GM10266 (cell line): ENCODE data around the gene FADS1.

ENCODE experiments used
- DNase-seq: peaks from one replicate; pipeline ENCODE4 v3.0.0; 2012; ENCODE audit errors: extremely low spot score
- TF ChIP-seq, protein P1 (sequence below): IDR thresholded peaks from 2 replicates; pipeline ENCODE4 v1.5.1; 2012; ENCODE audit warnings: mild to moderate bottlenecking, low read depth; ENCODE audit not compliant: control insufficient read depth, insufficient read depth; ENCODE audit errors: missing control alignments

The FADS1 gene

DNA sequence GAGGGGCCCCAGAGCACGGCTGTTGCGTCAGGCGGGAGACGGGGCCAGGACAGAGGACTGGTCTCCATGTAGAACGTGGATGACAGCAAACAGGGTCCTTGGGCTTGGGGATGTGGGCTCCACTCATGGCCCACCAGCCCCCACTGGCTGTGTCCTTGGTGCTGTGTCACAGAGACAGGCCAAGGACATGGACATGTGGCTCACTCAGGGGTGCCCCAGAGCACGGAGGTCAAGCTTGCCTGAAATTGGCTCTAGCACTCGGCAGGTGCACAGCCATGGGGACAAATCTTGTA is 25.7 kb upstream of the FADS1 start:
- no peak for DNase-seq
- TF ChIP-seq, protein P1, sequence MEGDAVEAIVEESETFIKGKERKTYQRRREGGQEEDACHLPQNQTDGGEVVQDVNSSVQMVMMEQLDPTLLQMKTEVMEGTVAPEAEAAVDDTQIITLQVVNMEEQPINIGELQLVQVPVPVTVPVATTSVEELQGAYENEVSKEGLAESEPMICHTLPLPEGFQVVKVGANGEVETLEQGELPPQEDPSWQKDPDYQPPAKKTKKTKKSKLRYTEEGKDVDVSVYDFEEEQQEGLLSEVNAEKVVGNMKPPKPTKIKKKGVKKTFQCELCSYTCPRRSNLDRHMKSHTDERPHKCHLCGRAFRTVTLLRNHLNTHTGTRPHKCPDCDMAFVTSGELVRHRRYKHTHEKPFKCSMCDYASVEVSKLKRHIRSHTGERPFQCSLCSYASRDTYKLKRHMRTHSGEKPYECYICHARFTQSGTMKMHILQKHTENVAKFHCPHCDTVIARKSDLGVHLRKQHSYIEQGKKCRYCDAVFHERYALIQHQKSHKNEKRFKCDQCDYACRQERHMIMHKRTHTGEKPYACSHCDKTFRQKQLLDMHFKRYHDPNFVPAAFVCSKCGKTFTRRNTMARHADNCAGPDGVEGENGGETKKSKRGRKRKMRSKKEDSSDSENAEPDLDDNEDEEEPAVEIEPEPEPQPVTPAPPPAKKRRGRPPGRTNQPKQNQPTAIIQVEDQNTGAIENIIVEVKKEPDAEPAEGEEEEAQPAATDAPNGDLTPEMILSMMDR: no peak

DNA sequence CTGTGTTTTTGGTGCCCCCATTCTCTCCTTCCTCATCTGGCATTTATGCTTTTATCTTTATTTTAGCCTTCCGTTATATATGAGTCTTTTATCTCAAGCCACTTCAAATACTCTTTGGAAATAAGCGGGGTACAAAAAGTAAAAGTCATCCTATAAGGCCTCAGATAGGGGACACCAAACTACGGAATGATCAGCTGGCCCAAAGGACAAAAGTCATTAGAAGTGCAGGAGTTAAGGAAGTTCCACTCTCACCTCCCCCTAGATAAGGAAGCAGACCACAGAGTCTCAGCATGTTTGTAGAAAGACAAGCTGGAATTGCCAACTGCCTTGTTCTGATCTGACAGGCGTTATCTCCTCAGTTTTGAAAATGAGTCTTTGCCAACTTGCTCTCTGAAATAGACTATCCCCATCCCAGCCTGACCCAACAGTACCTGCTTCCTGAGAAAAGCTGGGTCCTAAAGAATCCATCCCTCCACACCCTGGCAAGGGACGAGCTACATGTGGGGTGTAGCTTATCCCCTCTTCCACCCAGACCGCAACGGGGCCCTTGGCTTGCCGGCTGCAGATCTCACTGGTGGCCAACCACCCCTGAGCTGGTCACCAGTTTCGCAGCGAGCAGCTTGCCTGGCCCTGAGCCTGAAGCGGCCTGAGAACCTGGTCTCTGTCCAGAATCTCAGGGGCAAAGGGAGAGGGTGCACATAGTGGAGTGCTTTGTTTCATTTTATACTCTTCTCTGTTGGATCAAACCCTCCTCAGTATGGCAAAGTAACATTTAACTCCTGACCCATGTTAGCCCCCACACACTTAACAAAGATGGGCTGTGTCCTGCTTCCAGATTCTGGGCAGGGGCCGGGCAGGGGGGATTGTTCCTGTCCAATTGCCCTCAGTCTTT is 25.1 kb upstream of the FADS1 start:
- no peak for DNase-seq
- TF ChIP-seq, protein P1: no peak

DNA sequence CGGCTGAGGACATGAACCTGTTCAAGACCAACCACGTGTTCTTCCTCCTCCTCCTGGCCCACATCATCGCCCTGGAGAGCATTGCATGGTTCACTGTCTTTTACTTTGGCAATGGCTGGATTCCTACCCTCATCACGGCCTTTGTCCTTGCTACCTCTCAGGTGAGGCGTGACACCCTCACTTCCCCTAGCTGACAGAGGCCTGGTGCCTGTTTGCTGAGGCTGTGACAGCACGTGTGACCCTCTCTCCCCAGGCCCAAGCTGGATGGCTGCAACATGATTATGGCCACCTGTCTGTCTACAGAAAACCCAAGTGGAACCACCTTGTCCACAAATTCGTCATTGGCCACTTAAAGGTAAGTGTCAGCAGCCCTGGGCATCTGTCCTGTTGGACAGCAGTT is 23.6 kb upstream of the FADS1 start:
- DNase-seq: no peak
- TF ChIP-seq, protein P1: no peak

DNA sequence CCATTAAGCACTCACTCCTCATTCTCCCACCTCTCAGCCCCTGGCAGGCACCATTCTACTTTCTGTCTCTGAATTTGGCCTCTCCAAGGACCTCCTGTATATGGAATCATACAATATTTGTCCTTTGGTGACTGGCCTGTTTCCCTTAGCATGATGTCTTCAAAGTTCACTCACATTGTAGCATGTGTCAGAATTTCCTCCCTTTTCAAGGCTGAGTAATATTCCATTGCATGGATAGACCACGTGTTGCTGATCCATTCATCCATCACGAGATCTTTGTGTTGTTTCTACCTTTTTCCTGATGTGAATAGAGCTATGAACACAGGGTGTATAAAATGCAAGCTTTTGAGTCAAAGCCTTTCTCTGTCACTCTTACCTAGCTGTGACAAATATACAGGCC is 22.9 kb upstream of the FADS1 start:
- no peak for DNase-seq
- TF ChIP-seq, protein P1: no peak

DNA sequence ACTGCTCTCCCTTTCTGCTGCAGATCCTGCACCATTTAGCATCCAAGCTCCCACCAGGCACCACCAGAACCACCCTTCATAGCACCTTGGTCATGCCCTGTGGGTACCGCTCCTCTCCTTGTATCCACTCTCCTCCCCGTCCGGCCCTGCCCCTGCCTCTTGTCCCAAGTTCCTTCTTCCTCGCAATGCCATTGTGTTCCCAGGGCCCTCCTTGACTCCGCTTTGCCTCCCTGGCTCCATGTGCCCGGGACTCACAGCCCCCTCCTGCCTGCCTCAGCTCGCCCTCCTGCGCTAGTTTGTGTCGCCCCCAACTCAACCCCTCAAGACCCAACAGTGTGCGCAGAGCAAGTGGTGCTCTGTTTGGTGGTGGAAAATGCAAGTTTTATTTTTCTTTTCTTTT is 22.1 kb upstream of the FADS1 start:
- no peak for DNase-seq
- TF ChIP-seq, protein P1: no peak

DNA sequence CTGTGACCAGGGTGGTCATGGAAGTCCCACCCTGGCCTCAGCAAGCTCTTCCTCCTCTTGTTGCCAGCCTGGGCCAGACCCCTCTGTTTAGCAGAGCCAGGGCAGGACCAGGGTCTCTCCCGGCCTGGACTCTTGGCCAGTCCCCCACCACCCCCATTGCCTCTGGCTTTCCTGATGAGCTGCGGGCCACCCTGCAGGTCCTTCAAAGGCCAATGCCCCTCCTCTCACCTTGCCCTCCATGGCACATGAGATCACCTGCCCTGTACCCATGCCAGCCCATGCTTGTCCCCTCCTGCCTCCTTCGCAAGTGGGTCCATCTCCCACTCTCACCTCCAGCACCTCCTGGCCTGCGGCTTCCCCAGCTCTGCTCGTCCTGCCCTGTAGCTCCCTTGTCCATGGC is 21.7 kb upstream of the FADS1 start:
- TF ChIP-seq, protein P1: no peak
- DNase-seq: no peak

DNA sequence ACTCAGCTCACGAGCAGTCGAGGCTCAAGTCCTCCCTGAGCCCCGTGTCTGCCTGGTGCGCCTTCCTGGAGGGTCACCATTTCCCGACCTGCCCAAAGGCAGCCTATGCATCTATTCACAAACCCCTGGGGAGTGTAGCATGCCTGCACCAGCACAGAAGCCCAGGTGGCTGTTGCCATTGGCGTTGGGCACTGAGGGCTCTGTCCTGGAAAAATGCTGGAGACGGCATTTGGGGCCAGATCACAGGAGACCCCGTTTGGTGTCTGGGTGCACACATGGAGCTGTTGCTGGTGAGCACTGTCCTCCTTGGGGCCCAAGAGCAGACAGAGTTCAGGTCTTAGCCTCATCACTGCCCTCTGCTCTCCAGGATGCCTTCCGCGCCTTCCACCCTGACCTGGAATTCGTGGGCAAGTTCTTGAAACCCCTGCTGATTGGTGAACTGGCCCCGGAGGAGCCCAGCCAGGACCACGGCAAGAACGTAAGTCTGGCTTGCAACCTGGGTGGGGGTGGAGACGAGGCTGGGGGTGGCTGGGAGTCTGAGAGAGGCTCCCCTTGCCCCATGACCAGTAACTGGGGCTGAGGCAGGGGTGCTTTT is 20.7 kb upstream of the FADS1 start:
- DNase-seq: no peak
- TF ChIP-seq, protein P1: no peak
